Caki2 (cell line): ENCODE results near the gene ABCC4. TPM values are rescaled to one million over a fixed set of nuclear protein-coding genes. Genes with fewer than 3 reads are reported as not detected.
A peak's percentile ranks its signal among the peaks of the same experiment; 100 is the strongest.

Source experiments
- DNase-seq: peaks from one replicate; pipeline ENCODE4 v3.0.0-alpha.2; 2015; ENCODE audit warnings: low read depth
- in situ Hi-C: cut with HindIII; loops from 2 replicates; pipeline ENCODE4 v1.10.0; 2016; ENCODE audit warnings: low sequenced_read_pairs, low pct_unique_long_range_greater_than_20kb, mixed read lengths
- total RNA-seq: library from RNA; depleted of rRNA; stranded (reverse); fragments of >200 nt; shearing (Covaris generic); gene quantifications from 2 replicates; pipeline ENCODE4 v1.2.3, GENCODE V29; 2014; ENCODE audit warnings: low replicate concordance

The ABCC4 gene
- total RNA-seq, 1 experiment from 2014 or later, result 21.6 TPM

DNA sequence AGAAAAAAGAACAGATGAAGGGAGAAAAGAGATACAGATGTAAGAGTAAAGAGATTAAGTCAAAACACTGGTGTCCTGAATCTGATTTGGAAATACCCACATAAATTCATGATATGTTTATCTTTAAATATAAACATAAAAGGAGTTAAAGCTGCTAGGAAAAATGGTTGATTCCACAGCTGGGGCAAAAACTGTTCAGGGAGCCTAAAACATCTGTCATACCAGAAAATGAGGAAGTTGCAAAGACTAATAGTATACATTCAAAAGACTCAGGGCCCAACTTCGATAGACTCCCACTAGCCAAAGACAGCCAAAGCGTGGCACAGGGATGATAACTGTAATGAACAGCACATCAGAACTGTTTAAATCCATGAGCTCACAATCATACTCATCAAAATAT is 62.0 kb downstream of the ABCC4 start:
- no peak for DNase-seq
- in situ Hi-C loops, result no loop called here

DNA sequence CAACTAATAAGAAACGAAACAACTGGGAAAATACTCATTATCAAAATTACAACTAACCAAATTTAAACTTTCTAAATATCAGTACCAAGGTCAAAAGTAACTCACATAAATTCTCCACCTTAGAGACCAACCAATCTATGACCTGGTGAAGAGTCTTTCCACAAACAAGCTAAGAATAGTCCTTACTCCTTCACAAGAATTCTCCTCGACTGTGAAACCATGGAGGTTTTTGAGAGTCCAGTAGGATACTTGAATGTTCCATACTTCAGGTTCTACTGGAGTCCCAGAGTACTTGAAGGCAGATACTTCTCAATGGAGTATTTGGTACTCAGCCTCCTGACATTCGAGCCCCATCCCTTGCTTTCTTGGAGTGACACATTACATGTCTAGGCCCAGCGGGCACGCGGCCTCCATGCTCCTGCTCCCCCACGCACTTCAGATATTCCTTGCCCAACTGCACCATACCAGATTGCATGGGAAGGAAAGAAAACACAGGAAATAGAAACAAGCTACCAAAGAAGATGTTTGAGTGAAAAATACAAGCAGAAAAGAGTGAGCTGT is 63.9 kb downstream of the ABCC4 start:
- DNase-seq, result no peak
- in situ Hi-C loops, result no loop called here

DNA sequence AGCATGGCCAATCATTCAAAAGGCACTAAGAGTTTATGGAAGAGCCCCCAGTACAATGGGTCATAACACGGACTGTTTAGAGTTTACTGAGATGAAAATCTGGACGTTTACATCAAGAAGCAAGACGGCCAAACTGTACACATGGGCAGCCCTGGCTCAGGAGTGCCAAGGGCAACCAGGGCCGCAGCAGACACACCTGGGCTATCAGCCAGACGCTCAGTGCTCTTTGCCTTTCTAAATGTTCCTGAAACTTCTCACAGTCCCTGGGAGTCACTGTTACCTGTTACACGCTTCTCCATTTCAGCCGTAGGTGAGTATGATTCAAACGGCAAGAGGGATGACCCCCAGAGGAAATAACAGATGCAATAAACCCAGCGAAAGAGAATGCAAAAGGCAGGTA is 64.5 kb downstream of the ABCC4 start:
- DNase-seq, result no peak
- in situ Hi-C loops, result no loop called here

DNA sequence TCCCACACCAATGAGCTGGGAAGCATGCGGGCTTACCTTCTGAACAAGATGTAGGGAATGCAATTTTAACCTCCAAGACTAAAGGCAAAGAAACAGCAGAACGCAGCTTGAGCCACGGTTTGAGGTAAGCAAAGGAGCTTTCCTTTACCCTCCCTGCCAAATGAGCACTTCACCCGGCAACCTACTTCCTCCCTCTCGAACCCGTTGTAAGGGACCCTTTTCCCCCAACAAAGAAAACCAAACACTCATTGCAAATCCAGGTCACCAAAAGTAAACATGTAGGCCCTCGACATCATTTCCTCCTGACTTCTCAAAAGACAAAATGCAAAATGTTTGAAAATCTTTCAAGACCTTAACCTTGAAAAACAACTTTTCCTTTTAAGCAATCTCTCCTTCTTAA is 65.3 kb downstream of the ABCC4 start:
- no peak for DNase-seq
- in situ Hi-C loops, result no loop called here

- in situ Hi-C loops, result no loop called here
- no peak for DNase-seq
Observed at GRCh38 chr13:95235199-95235756, 66.0 kb downstream of the ABCC4 start.

DNA sequence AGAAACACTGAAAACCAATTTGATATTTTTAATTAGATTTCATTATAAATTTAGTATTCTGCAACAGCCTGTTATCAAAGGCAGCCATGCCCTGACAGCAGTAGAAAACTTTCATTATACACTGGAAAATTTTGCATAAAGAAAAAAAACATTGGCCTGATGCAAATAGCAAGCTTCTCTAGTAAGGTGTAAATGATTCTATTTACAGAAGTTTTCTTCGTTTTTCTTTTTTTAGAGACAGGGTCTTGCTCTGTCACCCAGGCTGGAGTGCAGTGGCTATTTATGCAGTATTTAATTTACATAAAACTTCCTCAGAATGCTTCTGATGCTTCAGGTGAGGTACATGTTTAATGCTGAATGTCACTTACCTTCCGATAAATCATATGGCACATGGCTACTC is 67.0 kb downstream of the ABCC4 start:
- DNase-seq, result no peak
- in situ Hi-C loops, result no loop called here

DNA sequence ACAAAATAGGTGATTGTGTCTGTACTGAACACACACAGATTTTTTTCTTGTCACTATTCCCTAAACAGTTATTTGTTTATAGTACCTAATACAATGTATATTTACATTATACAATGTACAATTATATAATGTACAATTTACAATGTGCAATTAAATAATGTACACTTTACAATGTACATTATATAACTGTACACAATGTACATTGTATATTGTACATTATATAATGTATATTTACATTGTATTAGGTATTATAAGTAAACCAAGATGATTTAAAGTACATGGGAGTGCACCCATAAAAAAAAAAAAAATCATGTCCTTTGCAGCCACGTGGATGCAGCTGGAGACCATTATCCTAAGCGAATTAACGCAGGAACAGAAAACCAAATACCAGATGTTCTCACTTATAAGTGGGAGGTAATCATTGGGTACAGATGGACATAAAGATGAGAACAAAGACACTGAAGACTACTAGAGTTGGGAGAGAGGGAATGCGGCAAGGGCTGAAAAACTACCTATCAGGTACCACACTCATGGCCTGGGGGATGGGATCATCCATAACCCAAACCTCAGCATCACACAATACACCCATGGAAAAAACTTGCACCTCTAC is 68.1 kb downstream of the ABCC4 start:
- no peak for DNase-seq
- in situ Hi-C loops, result no loop called here

- in situ Hi-C loops, result no loop called here
- no peak for DNase-seq
Observed at GRCh38 chr13:95231393-95231792, 69.9 kb downstream of the ABCC4 start.

GRCh38 chr13:95229855-95230254 is 71.4 kb downstream of the ABCC4 start:
- no peak for DNase-seq
- in situ Hi-C loops, result no loop called here

DNA sequence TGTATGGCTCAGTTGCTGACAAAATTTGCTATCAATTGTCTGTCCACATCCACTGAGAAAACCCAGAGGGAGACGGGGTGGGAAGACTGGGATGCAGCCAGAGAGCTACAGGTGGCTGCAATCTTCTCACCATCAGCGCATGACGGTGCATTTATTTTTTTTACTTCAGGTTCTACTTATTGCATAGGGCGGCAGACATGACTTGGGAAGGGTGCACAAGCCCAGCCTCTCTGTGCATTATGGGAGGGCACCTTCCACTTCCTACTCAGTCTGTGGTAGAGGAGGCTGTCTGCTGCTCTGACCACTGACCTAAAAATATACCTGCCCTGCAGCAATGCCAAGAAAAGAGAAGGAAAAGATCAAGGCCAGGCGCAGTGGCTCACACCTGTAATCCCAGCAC is 73.1 kb downstream of the ABCC4 start:
- no peak for DNase-seq
- in situ Hi-C loops, result no loop called here

- in situ Hi-C loops, result no loop called here
- DNase-seq, result no peak
Observed at GRCh38 chr13:95226932-95227695, 74.1 kb downstream of the ABCC4 start.

- DNase-seq, result no peak
- in situ Hi-C loops, result no loop called here
Observed at GRCh38 chr13:95226476-95226875, 74.8 kb downstream of the ABCC4 start.

DNA sequence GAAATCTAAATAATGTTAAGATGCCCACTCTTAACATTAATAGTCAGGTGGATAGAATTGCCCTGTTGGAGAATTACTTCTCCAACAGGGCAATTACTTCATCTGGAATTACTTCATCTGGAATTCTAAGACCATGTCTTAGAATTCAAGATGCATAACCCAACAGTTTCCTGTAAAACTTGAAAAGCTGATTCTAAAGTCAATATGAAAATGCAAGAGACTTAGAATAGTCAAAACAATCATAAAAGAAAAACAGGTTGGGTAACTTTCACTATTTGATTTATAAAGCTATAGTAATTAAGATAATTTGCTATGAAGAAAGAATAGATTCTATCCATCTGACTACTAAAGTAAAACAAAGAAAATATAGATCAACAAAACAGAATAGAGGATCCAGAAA is 75.2 kb downstream of the ABCC4 start:
- no peak for DNase-seq
- in situ Hi-C loops, result no loop called here

GRCh38 chr13:95224064-95224463 is 77.2 kb downstream of the ABCC4 start:
- in situ Hi-C loops, result no loop called here
- no peak for DNase-seq

- no peak for DNase-seq
- in situ Hi-C loops, result no loop called here
Observed at GRCh38 chr13:95222733-95223018, 78.6 kb downstream of the ABCC4 start.

DNA sequence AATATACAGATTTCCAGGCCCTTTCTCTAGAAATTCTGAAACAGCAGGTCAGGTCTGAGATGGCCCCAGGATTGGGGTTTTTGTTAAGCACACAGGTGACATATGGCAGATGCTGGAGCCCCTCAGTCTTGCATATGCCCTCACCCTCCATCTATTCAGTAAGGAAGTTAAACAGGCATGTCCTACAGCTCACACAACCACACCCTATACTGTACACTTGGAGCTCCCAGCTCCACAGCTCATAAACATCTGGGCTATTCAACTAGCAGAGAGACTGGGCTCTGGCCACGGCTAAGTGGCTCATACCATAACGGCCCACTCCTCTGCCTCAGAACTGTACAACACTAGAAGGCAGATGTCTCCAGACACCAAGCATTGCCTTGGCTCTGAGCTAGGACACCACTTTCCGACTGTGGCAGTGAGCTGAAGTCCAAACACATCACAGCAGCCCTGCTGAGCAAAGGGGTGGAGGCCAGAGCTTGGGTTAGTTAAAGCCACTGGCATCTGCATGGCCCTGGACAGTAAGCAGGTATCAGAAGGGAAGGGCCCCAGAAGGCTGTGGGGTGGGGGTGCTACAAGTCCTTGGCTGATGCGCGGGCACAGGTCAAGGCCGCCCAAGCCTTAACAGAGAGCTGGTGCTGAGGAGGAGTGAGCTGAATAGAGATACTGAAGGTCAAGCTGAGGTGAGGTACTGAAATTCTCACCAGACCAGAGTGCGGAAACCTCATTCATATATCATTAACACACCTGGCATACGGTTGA is 79.1 kb downstream of the ABCC4 start:
- in situ Hi-C loops, result no loop called here
- no peak for DNase-seq

- in situ Hi-C loops, result no loop called here
- no peak for DNase-seq
Observed at GRCh38 chr13:95220611-95221010, 80.6 kb downstream of the ABCC4 start.

- DNase-seq, result peak; percentile 29
- in situ Hi-C loops, result no loop called here
Observed at GRCh38 chr13:95217920-95218830, 83.1 kb downstream of the ABCC4 start.
